SK-N-SH treated with all-trans-retinoic acid at 6 μM for 48 hours (cell line): ENCODE results near the gene TTC34.

Experiments
- BACH2 ChIP-seq: fragments of 250-450 bp; sonication (Bioruptor Pico); IDR thresholded peaks from 2 replicates; pipeline ENCODE4 v1.9.0; 2021; ENCODE audit warnings: mild to moderate bottlenecking, borderline replicate concordance
- CSDC2 ChIP-seq: fragments of 250-450 bp; sonication (Bioruptor Pico); IDR thresholded peaks from 2 replicates; pipeline ENCODE4 v1.5.0; 2020; ENCODE audit warnings: mild to moderate bottlenecking, moderate library complexity
- ESRRG ChIP-seq: fragments of 250-450 bp; sonication (Bioruptor Pico); IDR thresholded peaks from 2 replicates; pipeline ENCODE4 v1.6.1; 2021; ENCODE audit warnings: mild to moderate bottlenecking
- GLIS3 ChIP-seq: fragments of 250-450 bp; sonication (Bioruptor Pico); IDR thresholded peaks from 2 replicates; pipeline ENCODE4 v1.5.0; 2020; ENCODE audit warnings: mild to moderate bottlenecking, moderate library complexity
- PATZ1 ChIP-seq: fragments of 250-450 bp; sonication (Bioruptor Pico); IDR thresholded peaks from 2 replicates; pipeline ENCODE4 v1.8.0; 2020; ENCODE audit warnings: mild to moderate bottlenecking, moderate library complexity, borderline replicate concordance
- TCF4 ChIP-seq: fragments of 250-450 bp; sonication (Bioruptor Pico); IDR thresholded peaks from 2 replicates; pipeline ENCODE4 v1.8.0; 2021; ENCODE audit warnings: mild to moderate bottlenecking, moderate library complexity, borderline replicate concordance
- TOX ChIP-seq: fragments of 250-450 bp; sonication (Bioruptor Pico); IDR thresholded peaks from 2 replicates; pipeline ENCODE4 v1.8.0; 2021; ENCODE audit warnings: mild to moderate bottlenecking, moderate library complexity, borderline replicate concordance
- TSHZ2 ChIP-seq: fragments of 250-450 bp; sonication (Bioruptor Pico); IDR thresholded peaks from 2 replicates; pipeline ENCODE4 v1.5.0; 2020; ENCODE audit warnings: mild to moderate bottlenecking, moderate library complexity
- ZC3H10 ChIP-seq: fragments of 250-450 bp; sonication (Bioruptor Pico); IDR thresholded peaks from 2 replicates; pipeline ENCODE4 v1.5.1; 2021; ENCODE audit warnings: mild to moderate bottlenecking, moderate library complexity
- ZFP3 ChIP-seq: fragments of 250-450 bp; sonication (Bioruptor Pico); IDR thresholded peaks from 2 replicates; pipeline ENCODE4 v1.5.0; 2020; ENCODE audit warnings: mild to moderate bottlenecking, moderate library complexity
- ZFP30 ChIP-seq: fragments of 450-650 bp; formaldehyde crosslinking; IDR thresholded peaks from 2 replicates; pipeline ENCODE4 v1.5.0; 2022; ENCODE audit warnings: mild to moderate bottlenecking, moderate library complexity
- TF ChIP-seq, protein P1 (sequence below): fragments of 250-450 bp; sonication (Bioruptor Pico); IDR thresholded peaks from 2 replicates; pipeline ENCODE4 v1.5.1; 2020; ENCODE audit warnings: low read depth, mild to moderate bottlenecking, moderate library complexity
- TF ChIP-seq, protein P2 (sequence below): fragments of 250-450 bp; sonication (Bioruptor Pico); IDR thresholded peaks from 2 replicates; pipeline ENCODE4 v1.8.0; 2021; ENCODE audit warnings: low read depth, mild to moderate bottlenecking, moderate library complexity, borderline replicate concordance

GRCh38 chr1:2623571-2624337 lies 177.7 kb downstream of the TTC34 start:
- TF ChIP-seq, protein P1, sequence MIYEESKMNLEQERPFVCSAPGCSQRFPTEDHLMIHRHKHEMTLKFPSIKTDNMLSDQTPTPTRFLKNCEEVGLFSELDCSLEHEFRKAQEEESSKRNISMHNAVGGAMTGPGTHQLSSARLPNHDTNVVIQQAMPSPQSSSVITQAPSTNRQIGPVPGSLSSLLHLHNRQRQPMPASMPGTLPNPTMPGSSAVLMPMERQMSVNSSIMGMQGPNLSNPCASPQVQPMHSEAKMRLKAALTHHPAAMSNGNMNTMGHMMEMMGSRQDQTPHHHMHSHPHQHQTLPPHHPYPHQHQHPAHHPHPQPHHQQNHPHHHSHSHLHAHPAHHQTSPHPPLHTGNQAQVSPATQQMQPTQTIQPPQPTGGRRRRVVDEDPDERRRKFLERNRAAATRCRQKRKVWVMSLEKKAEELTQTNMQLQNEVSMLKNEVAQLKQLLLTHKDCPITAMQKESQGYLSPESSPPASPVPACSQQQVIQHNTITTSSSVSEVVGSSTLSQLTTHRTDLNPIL (CRISPR knock-in tag), result no peak
- no peak for TF ChIP-seq TOX
- no peak for TF ChIP-seq ESRRG
- no peak for TF ChIP-seq ZFP3 (CRISPR knock-in tag)
- no peak for TF ChIP-seq TCF4 (CRISPR knock-in tag)
- TF ChIP-seq PATZ1 (CRISPR knock-in tag), result no peak
- no peak for TF ChIP-seq BACH2 (CRISPR knock-in tag)
- no peak for TF ChIP-seq GLIS3 (CRISPR knock-in tag)
- TF ChIP-seq ZC3H10 (CRISPR knock-in tag), result no peak
- no peak for TF ChIP-seq ZFP30 (CRISPR knock-in tag)
- no peak for TF ChIP-seq CSDC2 (CRISPR knock-in tag)
- no peak for TF ChIP-seq TSHZ2 (CRISPR knock-in tag)
- TF ChIP-seq, protein P2, sequence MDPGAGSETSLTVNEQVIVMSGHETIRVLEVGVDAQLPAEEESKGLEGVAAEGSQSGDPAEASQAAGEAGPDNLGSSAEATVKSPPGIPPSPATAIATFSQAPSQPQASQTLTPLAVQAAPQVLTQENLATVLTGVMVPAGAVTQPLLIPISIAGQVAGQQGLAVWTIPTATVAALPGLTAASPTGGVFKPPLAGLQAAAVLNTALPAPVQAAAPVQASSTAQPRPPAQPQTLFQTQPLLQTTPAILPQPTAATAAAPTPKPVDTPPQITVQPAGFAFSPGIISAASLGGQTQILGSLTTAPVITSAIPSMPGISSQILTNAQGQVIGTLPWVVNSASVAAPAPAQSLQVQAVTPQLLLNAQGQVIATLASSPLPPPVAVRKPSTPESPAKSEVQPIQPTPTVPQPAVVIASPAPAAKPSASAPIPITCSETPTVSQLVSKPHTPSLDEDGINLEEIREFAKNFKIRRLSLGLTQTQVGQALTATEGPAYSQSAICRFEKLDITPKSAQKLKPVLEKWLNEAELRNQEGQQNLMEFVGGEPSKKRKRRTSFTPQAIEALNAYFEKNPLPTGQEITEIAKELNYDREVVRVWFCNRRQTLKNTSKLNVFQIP (CRISPR knock-in tag), result no peak
